Amniotic epithelial cell (primary cell): ENCODE results near the gene CDKAL1.
"Not testable (repeated sequence)": the region's sequence is repeated elsewhere in the genome, so short reads cannot be mapped to it uniquely, and the experiment has no call there.

Experiments used
- DNase-seq: peaks from one replicate; pipeline ENCODE4 v3.0.0-alpha.2; 2010; ENCODE audit warnings: low read depth

The CDKAL1 gene

DNA sequence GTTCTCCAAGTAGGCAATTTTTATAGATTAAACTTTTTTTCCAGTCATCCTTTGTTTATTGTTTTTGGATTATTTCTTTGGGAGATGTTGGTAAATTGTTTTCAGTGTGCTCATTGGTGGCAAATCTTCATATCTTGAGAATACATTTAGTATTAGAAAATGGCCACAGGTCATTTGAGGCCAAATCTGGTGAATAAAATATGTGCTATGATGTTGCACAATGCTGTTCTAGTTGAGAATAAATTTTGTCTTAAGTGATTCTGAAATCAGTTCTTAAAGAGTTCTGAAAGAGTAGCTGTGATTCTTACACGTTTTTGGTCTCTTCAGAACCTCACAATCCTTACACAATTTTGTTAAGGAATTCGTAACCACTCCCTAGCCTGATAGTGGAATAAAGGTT is 20.1 kb downstream of the CDKAL1 start:
- DNase-seq: peak; percentile 66

DNA sequence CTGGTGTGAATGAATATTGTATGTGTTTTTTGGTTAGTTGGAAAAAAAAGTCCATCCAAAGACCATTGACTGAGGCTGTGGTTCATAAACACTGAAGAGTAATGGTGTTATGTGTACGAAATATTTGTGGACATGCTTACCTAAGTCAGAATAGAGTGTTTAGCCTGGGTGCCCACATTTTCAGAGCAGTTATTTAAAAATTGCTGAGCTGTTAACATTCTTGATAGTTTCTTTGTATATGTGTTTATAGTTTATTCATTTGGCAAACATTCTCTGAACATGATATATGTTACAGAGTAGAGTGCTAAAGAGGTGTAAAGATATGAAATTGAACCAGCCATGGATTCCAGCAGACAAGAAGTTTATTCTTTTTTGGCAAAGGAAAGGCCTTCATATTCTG is 20.6 kb downstream of the CDKAL1 start:
- no peak for DNase-seq

DNA sequence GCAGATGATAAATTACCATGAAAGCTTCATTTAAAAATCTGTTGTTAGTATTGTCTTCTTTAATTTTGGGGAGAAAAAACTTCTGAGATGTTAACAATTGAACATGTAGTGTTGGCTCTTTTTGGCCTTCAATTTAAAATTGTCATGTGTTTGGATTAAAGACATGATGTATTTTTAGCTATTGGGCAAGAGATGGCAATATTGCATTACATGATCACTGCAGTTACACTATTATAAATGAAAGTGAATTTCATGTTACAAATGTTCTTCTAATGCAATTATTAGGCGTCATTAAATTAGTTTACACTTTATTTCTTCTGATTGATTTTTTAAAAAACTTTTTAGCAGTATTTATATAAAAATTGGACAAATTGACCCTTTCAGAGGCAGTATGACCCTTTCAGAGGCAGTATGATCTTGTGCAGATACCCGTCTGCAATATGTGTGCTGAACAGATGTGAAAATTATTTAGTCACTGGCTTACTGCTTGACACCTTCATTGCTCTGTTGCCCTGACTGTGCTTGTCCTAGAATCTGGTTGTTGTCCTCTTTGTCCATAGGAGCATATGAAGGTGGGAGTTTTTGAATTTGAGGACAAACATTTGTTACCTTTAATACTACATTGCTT is 25.8 kb downstream of the CDKAL1 start:
- peak; percentile 19 for DNase-seq

DNA sequence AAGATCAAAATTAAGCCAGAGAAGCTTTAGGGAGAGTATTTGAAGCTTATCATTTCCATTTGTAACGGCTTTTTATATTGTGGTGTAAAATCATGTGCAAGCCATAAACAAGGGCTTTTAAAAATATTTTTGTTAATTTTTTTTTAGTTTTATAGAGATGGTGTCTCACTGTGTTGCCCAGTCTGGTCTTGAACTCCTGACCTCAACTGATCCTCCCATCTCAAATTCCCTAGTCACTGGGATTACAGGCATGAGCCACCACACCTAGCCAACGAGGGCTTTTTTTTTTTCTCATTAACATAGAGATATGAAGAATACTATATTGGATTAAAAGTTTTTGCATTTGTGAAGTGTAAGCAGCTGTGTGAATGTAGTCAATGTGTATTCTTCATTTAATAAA is 29.1 kb downstream of the CDKAL1 start:
- DNase-seq: no peak

DNA sequence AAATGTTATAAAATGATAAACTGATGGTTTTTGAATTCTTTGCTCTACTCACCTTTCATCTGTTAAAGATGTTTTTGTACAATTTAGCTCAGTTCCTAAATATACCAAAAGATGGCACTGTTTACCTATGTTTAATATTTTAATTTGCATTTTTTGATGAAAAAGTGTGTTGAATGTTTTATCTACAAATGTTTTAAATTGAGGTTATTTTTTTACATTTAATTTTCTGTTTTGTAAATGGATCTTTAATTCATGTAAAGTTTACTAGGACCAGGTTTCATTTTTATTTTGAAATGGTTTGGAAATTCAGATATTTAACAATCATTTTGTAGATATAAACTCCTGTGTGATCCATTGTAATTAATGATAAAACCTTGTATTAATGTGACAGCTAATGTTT is 30.0 kb downstream of the CDKAL1 start:
- peak; percentile 19 for DNase-seq

DNA sequence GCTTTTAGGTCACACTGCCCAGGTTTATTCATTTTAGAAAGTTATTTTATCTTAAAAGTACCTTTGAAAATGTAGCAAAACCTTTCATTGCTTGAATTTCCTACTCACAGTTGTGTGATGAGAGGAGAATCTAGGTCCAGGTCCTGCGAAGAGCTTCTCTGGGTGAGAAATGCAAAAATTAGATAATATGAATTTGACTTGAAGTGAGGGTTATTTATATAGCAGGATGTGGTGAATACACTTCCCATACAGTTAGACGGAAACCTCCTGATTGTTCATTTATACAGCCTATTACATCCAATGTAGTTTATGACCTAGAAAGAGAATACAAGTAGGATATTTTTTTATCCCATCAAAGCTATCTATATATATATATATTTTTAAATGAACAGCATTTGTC is 30.5 kb downstream of the CDKAL1 start:
- no peak for DNase-seq

DNA sequence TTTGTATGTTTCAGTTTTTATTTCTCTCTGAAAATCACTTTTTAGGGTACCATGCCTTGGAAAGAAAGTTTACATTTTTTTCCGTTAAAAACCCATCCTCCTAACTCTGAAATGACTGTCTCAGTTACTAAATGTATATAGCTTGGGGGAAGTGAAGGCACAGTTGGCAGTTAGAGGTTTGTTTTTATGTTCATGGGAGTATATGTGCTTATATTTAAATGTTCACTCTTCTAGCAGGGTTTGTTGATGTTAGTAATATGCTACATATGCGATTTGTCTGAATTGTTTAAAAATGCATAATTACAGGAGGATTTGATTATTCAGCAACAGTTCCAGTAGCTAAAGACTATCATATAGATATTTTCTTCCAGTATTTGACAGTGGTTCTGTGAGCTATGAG is 31.1 kb downstream of the CDKAL1 start:
- no peak for DNase-seq

DNA sequence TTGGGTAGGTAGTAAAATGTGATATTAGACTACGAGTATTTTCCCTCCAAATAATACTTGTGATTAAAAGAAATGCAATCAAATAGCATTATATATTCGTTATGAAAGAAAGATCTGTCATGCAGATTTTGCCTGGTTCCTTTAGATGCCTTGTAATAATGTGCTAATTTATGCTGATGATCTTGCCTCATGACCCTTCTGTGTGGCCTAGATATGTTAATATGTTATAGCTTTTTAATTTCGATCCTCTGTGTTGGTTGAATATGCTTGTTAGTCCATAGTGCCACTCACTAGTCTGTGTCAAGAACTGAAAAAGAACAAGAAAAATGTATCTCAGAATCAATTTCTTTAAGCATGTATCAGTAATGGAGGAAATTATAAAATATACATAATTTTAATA is 31.9 kb downstream of the CDKAL1 start:
- DNase-seq: no peak

DNA sequence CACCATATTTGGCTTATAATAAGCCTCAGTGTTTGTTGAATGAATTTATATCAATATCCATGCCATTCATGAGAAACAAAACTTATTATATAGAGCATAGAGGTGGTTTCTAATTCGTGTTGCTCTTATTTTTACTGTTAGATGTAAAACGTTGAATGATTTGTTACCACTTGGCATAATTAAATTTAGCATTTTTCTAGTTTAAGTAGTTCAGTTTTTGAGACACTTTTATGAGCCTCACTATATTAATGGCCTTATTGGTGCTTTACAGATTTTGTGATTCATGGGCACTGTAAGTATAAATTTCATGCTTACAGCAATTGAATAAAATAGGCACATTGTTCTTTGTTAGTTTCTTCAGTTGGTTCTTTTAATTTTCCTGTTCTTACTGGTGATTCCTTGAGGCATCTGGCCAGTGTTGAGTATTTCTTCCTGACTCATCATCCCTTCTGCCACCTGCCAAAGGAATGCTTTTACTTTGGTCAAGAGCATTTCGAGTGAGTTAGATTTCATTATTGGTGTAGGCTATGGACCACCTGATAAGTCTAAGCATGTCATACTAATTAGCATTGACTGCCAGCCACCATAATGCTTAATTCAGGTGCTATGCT is 34.8 kb downstream of the CDKAL1 start:
- peak; percentile 23 for DNase-seq

DNA sequence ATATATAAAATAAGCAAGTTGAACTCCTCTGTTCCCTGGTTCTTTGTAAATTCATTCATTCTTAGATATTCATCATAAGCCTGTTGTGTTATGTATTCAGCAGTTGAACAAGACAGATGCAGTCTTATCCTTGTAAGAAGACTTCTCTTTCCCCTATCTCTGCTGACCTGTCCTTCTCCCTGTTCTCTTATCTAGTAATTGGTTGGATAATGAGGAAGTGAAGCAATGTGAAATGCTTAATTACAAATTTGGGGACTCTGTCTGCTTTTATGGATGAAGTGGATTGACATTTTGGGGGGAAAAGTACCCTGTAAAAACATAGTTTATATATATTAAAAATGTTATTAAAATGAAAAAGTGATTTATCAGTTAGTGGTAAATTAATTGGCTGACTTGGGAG is 37.0 kb downstream of the CDKAL1 start:
- no peak for DNase-seq

DNA sequence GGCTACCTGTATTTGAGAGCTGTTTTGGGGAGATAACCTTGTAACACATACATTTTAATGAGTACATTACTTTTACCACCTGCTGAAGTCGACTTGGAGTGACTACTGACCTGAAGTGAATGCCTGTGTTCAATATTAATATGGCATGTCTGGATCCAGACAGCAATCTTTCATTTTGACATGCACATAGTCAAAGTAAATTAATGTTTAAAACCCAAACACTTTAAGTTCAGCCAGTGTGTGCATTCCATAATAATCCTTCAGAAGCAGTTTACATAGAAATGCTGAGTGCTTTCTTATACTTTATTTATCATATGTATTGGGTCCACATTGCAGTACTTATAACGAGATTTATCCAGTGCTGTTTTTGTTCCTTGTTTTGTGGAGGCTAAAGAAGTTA is 38.0 kb downstream of the CDKAL1 start:
- DNase-seq: no peak

DNA sequence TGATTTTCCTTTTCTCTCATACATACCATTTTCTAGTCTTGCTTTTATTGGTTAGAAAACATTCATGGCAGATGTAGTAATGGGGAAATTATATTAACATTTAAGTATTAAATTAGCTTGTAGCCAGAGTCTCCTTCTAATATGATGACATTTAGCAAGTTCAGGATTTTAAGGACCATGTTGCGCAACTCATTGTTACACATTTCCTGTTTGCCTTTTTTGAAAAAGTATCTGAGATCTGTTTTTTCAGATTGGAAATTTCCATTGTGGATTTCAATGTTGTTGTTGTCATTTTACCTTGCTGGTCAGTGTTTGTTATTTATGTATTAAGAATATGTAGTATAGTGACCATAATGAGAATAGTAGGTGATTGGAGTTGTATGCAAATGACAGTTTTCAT is 38.7 kb downstream of the CDKAL1 start:
- DNase-seq: peak; percentile 72

DNA sequence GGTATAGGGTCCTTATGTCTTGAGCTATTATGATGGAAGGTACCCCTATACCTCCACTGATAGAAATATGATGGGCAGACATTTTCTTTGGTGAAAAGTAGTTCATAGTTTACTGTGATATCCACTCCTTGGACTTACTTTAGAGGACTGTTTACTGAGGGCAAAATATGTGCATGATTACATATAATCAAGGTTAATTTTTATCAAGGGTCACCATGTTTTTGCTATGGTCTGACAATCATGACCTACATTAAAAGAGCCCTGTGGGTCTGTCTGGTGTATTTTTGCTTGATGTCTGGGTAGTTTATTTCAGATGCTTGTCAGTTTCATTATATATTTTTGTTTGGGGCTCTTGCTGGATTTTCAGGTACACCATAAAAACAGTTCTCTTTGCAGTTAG is 40.1 kb downstream of the CDKAL1 start:
- no peak for DNase-seq

DNA sequence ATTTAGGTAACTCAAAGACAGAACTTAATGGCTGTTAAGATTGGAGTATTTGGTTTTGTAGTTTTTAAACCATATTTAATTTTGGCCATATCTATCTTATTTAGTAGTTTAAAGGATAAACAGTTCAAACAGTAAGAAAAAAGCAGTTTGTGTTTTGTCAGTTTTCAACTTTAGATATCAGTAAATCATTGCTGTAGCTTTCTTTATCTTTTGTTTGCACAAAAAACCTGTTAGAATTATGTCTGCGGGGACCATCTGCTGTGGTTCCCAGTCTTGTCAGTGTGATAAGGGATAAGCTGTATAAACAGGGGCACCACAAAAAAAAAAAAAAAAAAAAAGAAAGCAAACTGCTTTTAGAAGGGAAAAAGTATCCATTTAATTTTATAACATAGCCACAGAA is 40.9 kb downstream of the CDKAL1 start:
- DNase-seq: peak; percentile 57

DNA sequence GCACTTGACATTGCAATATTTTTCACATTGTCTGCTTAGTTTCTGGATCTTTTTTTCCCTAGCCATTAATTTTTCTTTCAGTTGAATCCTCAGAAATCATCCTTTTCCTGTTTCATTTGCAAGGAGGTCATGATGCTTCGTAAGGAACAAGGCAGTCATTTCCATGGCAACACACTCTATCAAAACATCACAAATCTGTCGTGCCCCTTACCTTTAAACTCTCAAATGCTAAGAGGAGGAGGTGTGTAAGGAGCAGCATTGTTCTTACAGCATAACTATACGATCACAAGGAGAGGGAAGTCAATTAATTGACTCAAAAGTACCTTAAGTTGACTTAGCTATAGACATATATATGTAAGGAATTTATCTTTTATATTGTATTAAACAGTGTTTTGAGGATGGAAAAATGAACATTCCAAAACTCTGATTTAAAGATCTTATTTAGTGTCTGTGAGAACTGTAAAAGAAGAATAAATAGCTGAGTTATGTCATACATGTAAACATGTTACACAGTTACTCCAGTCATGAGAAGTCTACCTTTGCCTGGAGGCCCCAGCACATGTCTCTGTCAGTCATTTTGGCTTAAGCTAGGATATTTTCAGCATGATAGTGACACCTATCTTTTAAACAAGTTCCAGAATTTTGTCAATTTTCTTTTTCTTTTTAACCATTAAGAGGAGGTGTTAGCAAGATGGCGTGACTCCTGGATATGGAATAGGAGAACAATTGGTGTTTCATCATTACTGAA is 41.6 kb downstream of the CDKAL1 start:
- no peak for DNase-seq

DNA sequence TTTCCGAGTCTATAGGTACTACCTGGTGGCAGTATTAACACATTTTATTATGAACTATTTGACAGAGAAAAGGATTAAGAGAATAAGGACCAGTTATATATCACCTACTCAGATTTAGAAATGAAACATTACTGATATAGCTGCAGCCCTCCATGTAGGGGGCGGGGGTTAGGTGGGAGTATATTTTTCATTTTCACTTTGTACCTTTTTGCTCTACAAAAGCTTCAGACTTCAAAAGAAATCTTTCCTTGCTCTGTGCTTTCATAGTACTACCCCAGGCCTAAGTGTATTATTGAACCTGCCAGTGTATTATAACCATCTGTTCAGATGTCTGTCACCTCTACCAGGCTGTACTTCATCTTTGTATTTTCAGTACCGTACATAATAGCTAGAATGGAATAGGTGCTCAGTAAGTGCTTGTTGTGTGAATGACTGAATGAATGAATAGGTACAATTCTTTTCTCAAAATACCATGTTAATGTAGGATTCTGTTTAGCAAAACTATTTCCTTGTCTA is 43.0 kb downstream of the CDKAL1 start:
- DNase-seq: no peak

DNA sequence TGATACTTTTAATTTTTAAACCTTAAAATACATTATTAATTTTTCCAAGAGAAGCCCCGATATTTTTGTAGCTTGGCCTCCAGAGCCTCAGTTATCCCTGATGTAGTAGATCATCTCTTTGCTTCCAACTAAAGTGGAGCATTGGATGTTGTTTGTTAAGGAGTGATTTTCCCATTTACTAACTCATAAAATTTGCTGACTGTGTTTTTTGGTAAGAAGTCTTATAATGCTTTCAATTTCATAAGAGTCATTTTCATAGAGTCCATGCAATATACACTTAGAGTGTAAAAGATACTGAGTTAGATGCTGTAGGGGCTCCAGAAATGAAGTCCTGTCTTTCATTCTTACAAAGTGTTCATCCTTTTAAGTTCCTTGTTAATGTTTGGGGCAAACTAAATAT is 46.8 kb downstream of the CDKAL1 start:
- DNase-seq: no peak

DNA sequence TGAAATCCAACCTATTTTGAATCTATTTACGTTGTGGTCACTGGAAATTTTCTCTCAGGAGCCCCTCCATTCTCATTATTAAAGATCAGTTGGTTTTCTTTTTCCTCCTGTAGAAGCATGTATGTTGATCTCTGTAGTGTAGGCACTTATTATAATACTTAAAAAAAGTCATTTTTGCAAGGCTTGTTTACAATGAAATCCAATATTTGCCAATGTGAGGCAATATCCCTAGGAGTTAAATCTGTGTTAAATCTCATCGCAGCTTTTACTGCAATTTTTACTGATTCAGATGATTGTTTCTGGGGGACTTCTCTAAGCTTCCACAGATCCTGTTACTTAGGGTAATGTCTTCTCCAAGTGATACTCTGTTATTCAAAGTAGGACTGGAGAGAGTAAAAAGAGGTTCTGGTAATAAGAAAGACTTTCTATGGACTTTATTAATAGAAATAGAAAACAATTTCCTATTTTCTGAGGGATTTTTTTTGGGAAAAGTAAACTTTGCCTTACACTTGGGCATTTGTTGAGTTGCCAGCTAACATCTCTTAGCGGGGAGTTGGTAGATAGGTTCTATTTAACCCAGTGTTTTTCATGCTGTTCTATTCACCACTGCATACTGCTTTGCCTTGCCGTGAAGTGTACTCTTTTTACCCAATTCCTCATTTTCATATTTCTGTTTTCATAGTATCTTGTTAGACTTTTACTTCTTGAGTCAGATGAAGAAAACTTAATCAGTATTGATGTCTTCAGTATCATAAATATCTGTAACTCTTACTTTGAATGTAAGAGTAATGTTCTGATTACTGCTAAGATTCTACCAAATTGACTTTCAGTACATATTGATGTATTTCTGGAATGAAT is 48.6 kb downstream of the CDKAL1 start:
- DNase-seq: no peak

DNA sequence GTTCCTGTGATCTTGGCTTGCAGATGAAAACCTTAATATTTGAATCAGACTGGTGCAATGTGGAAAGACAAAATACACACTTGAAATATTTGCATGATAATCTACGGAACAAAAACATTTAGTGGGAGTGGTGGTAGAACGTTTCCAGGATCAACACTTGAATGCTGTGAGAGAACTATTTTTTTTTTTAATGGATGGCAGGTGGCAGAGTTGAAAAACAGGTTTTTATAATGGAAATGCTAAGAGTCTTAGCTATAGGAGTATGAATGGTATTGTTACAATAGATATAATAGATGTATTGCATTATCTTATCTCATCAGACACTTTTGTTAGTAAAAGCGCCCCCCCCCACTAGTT is 49.2 kb downstream of the CDKAL1 start:
- DNase-seq: no peak

DNA sequence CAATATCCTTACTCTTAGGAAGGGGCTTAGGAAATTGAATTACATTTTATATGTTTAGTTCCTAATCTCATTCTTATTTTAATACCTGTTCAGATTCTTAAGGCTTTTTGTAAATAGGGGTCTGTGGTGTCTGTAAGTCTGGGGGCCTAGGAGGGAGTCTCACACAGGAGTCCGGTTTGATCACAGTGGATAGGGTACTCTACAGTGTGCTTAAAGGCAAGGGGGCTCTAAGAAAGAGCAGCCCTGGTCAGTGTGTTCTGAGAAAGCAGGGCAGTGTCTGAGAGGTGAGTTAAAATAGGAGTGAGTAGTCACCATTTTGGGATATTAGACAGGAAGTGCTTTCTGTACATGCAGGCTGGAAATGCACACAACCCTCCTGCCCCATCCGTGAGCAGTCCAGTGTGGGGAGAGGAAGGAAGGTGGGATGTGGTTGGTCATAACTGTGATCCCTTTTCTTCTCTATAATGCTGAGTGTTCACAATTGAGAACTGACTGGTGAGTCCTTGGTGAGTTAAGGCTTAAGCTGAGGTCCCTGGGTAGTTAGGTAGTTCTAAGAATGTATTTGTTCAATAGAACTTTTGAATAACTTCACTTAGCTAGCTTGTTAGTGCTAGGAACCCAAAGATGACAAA is 50.0 kb downstream of the CDKAL1 start:
- DNase-seq: no peak

DNA sequence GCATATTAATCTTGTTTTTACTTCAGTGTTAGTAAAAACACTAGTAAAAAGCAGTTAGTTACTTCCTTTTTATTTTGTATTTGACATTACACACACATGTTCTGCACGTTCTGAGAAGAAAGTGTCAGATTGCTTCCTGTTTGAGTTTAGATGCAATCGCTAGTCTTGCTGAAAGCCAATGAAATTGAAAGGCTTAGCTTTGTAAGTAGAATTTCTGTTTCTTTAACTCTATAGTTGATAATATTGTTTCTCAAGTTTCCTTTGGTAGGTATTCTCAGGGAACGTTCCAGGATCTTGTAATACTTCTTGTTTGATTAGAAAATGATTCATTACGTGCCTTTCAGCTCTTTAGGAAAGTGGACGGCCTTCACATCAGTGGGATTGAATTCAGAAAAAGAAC is 55.0 kb downstream of the CDKAL1 start:
- DNase-seq: no peak

DNA sequence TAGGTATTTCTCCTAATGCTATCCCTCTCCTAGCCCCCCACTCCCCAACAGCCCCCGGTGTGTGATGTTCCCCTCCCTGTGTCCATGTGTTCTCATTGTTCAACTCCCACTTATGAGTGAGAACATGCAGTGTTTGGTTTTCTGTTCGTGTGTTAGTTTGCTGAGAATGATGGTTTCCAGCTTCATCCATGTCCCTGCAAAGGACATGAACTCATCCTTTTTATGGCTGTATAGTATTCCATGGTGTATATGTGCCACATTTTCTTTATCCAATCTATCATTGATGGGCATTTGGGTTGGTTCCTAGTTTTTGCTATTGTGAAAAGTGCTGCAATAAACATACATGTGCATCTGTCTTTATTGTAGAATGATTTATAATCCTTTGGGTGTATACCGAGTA is 56.2 kb downstream of the CDKAL1 start:
- DNase-seq: not testable (repeated sequence)
